T-helper 9 cell (primary cell): Measurements from ENCODE around the gene ENO2.
A peak's percentile ranks its signal among the peaks of the same experiment; 100 is the strongest.
"Not testable (repeated sequence)": the region's sequence is repeated elsewhere in the genome, so short reads cannot be mapped to it uniquely, and the experiment has no call there.

Source experiments
- DNase-seq: peaks from one replicate; pipeline ENCODE4 v3.0.0-alpha.2; 2020

ENO2 gene

GRCh38 chr12:6886206-6886999 lies 28.0 kb upstream of the ENO2 start:
- DNase-seq = not testable (repeated sequence)

GRCh38 chr12:6887460-6887859 lies 26.9 kb upstream of the ENO2 start:
- DNase-seq = no peak

GRCh38 chr12:6888360-6888759 lies 26.0 kb upstream of the ENO2 start:
- DNase-seq = no peak

GRCh38 chr12:6888794-6889193 lies 25.6 kb upstream of the ENO2 start:
- DNase-seq = not testable (repeated sequence)

GRCh38 chr12:6889775-6890573 lies 24.4 kb upstream of the ENO2 start:
- DNase-seq = not testable (repeated sequence)

- DNase-seq = peak; percentile 99
Measured at GRCh38 chr12:6890789-6891645, 23.4 kb upstream of the ENO2 start.

- no peak for DNase-seq
Measured at GRCh38 chr12:6891646-6892001, 22.8 kb upstream of the ENO2 start.

- not testable (repeated sequence) for DNase-seq
Measured at GRCh38 chr12:6892683-6893082, 21.7 kb upstream of the ENO2 start.

GRCh38 chr12:6894321-6894720 lies 20.1 kb upstream of the ENO2 start:
- DNase-seq = no peak

GRCh38 chr12:6896846-6897435 lies 17.4 kb upstream of the ENO2 start:
- no peak for DNase-seq

GRCh38 chr12:6899427-6899826 lies 15.0 kb upstream of the ENO2 start:
- DNase-seq = no peak

- DNase-seq = no peak
Measured at GRCh38 chr12:6899837-6900519, 14.4 kb upstream of the ENO2 start.

- no peak for DNase-seq
Measured at GRCh38 chr12:6902448-6902847, 11.9 kb upstream of the ENO2 start.

- DNase-seq = no peak
Measured at GRCh38 chr12:6903722-6904121, 10.7 kb upstream of the ENO2 start.

GRCh38 chr12:6904280-6905276 lies 9.8 kb upstream of the ENO2 start, which contains the start of gene LRRC23:
LRRC23 (plus strand) TSS chr12:6904822; CDS start chr12:6905634, 812 bp downstream.
- DNase-seq = peak; percentile 96

- DNase-seq = no peak
Measured at GRCh38 chr12:6905414-6906040, 8.9 kb upstream of the ENO2 start.

GRCh38 chr12:6908141-6908540 lies 6.2 kb upstream of the ENO2 start:
- DNase-seq = not testable (repeated sequence)

- no peak for DNase-seq
Measured at GRCh38 chr12:6909421-6910145, 4.8 kb upstream of the ENO2 start.

GRCh38 chr12:6912164-6912935 lies 2.0 kb upstream of the ENO2 start:
- DNase-seq = no peak
